GM23338 (cell line): Measurements from ENCODE around the gene CELSR1. TPM values are rescaled to one million over a fixed set of nuclear protein-coding genes. Genes with fewer than 3 reads are reported as not detected.

Source experiments
- ATAC-seq: fragments of 200-7000 bp; cut with Tn5 transposase; 3 replicates; pipeline ENCODE4 v1.9.1; 2020
- DNase-seq: peaks from one replicate; pipeline ENCODE4 v3.0.0-alpha.2; 2015; ENCODE audit warnings: low spot score
- H2AFZ ChIP-seq: fragments of 200-600 bp; sonication (generic); 2 replicates; pipeline ENCODE4 v1.8.0; 2016; ENCODE audit warnings: antibody characterized with exemption, mild to moderate bottlenecking, moderate library complexity
- H3F3A ChIP-seq: fragments of 200-600 bp; sonication (generic); replicated peaks from 2 replicates; pipeline ENCODE4 v1.8.0; 2017; ENCODE audit warnings: antibody characterized with exemption, mixed run types, low read depth
- H3K27ac ChIP-seq: fragments of 200-600 bp; sonication (generic); 2 replicates; pipeline ENCODE4 v1.6.1; 2016; ENCODE audit warnings: low read depth
- H3K27me3 ChIP-seq: fragments of 200-600 bp; sonication (generic); 2 replicates; pipeline ENCODE4 v1.8.0; 2016; ENCODE audit warnings: mild to moderate bottlenecking, mixed run types, moderate library complexity; ENCODE audit not compliant: insufficient read depth
- H3K36me3 ChIP-seq: fragments of 200-600 bp; sonication (generic); 2 replicates; pipeline ENCODE4 v1.8.0; 2016; ENCODE audit warnings: mild to moderate bottlenecking; ENCODE audit not compliant: insufficient read depth
- H3K4me1 ChIP-seq: fragments of 200-600 bp; sonication (generic); 2 replicates; pipeline ENCODE4 v1.8.0; 2016; ENCODE audit warnings: mild to moderate bottlenecking, moderate library complexity; ENCODE audit not compliant: insufficient read depth
- H3K4me2 ChIP-seq: fragments of 200-600 bp; sonication (generic); 2 replicates; pipeline ENCODE4 v1.7.1; 2017; ENCODE audit warnings: mixed run types
- H3K4me3 ChIP-seq: fragments of 200-600 bp; sonication (generic); 2 replicates; pipeline ENCODE4 v1.6.1; 2016; ENCODE audit warnings: mixed run types
- H3K79me2 ChIP-seq: fragments of 200-600 bp; sonication (generic); replicated peaks from 2 replicates; pipeline ENCODE4 v1.8.0; 2017; ENCODE audit warnings: mild to moderate bottlenecking; ENCODE audit not compliant: insufficient read depth
- H3K9me2 ChIP-seq: fragments of 200-600 bp; sonication (generic); 2 replicates; pipeline ENCODE4 v1.8.0; 2017; ENCODE audit not compliant: insufficient read depth
- H4K20me1 ChIP-seq: fragments of 200-600 bp; sonication (generic); replicated peaks from 2 replicates; pipeline ENCODE4 v1.8.0; 2017; ENCODE audit warnings: mild to moderate bottlenecking; ENCODE audit not compliant: insufficient read depth
- H3K27ac Mint-ChIP-seq: 2 replicates; pipeline ENCODE4 v1.8.0; 2020; ENCODE audit warnings: inconsistent platforms, mild to moderate bottlenecking, moderate library complexity, mixed read lengths
- H3K27me3 Mint-ChIP-seq: 3 replicates; pipeline ENCODE4 v1.8.0; 2022; ENCODE audit warnings: low read depth, mild to moderate bottlenecking, moderate library complexity, mixed read lengths, inconsistent platforms; ENCODE audit not compliant: insufficient read depth, poor library complexity
- H3K36me3 Mint-ChIP-seq: 3 replicates; pipeline ENCODE4 v1.8.0; 2021; ENCODE audit warnings: low read depth, mild to moderate bottlenecking, inconsistent platforms, moderate library complexity, mixed read lengths
- H3K4me1 Mint-ChIP-seq: 3 replicates; pipeline ENCODE4 v1.8.0; 2020; ENCODE audit warnings: mild to moderate bottlenecking, inconsistent platforms, mixed read lengths
- H3K4me3 Mint-ChIP-seq: 3 replicates; pipeline ENCODE4 v1.8.0; 2021; ENCODE audit warnings: moderate library complexity, mild to moderate bottlenecking, inconsistent platforms, mixed read lengths
- H3K9me3 Mint-ChIP-seq: 3 replicates; pipeline ENCODE4 v1.8.0; 2020; ENCODE audit warnings: moderate library complexity, mild to moderate bottlenecking, inconsistent platforms, mixed read lengths
- CREB1 ChIP-seq: fragments of 250-450 bp; sonication (Bioruptor Pico); IDR thresholded peaks from 2 replicates; pipeline ENCODE4 v1.5.0; 2020; ENCODE audit warnings: low read depth, mild to moderate bottlenecking, moderate library complexity
- ETS1 ChIP-seq: IDR thresholded peaks from 2 replicates; pipeline ENCODE4 v1.6.1; 2016; ENCODE audit warnings: antibody characterized with exemption
- EZH2phosphoT487 ChIP-seq: fragments of 200-600 bp; sonication (generic); IDR thresholded peaks from one replicate; pipeline ENCODE4 v1.8.1; 2018; ENCODE audit warnings: antibody characterized with exemption; ENCODE audit not compliant: unreplicated experiment
- JUNB ChIP-seq: IDR thresholded peaks from one replicate; pipeline ENCODE4 v1.6.1; 2016; ENCODE audit warnings: antibody characterized with exemption; ENCODE audit not compliant: unreplicated experiment
- NANOG ChIP-seq: IDR thresholded peaks from 2 replicates; pipeline ENCODE4 v1.6.1; 2016; ENCODE audit warnings: antibody characterized with exemption, borderline replicate concordance
- POLR2AphosphoS5 ChIP-seq: IDR thresholded peaks from 2 replicates; pipeline ENCODE4 v1.6.1; 2016; ENCODE audit warnings: antibody characterized with exemption, low read depth
- STAT1 ChIP-seq: IDR thresholded peaks from one replicate; pipeline ENCODE4 v1.6.1; 2016; ENCODE audit warnings: antibody characterized with exemption; ENCODE audit not compliant: unreplicated experiment
- ZNF114 ChIP-seq: fragments of 250-450 bp; sonication (Bioruptor Pico); IDR thresholded peaks from 2 replicates; pipeline ENCODE4 v1.5.0; 2020; ENCODE audit warnings: mild to moderate bottlenecking, moderate library complexity
- ZNF331 ChIP-seq: fragments of 250-450 bp; sonication (Bioruptor Pico); IDR thresholded peaks from 2 replicates; pipeline ENCODE4 v1.5.0; 2020; ENCODE audit warnings: low read depth, mild to moderate bottlenecking, moderate library complexity
- polyA plus RNA-seq: library from polyadenylated mRNA; unstranded; fragments of >200 nt; fragmentation: Nextera tagmentation; extraction: Ambion mirVana; gene quantifications from 2 replicates; pipeline ENCODE4 v1.2.1, GENCODE V29; 2016
- total RNA-seq: library from RNA; depleted of rRNA; stranded (reverse); fragments of >200 nt; shearing (Covaris generic); gene quantifications from 2 replicates; pipeline ENCODE4 v1.2.3, GENCODE V29; 2014
- TF ChIP-seq, protein P1 (sequence below): fragments of 250-450 bp; sonication (Bioruptor Pico); IDR thresholded peaks from 2 replicates; pipeline ENCODE4 v1.5.0; 2020; ENCODE audit warnings: mild to moderate bottlenecking, moderate library complexity
- TF ChIP-seq, protein P2 (sequence below), 2 experiments: fragments of 200-600 bp in 1 of 2; sonication (generic) in 1 of 2; conservative IDR thresholded peaks; 2 replicates each; pipeline versions ENCODE4 v1.5.1 to v1.6.1; 2016 to 2017; ENCODE audit warnings: antibody characterized with exemption in 2 of 2, low read depth in 2 of 2, mild to moderate bottlenecking in 2 of 2, moderate library complexity in 1 of 2
- TF ChIP-seq, protein P3 (sequence below): IDR thresholded peaks from one replicate; pipeline ENCODE4 v1.6.1; 2018; ENCODE audit warnings: antibody characterized with exemption; ENCODE audit not compliant: unreplicated experiment

The CELSR1 gene
- total and polyA plus RNA-seq, 2 experiments from 2014 or later, result 4.8 to 20.4 TPM

DNA sequence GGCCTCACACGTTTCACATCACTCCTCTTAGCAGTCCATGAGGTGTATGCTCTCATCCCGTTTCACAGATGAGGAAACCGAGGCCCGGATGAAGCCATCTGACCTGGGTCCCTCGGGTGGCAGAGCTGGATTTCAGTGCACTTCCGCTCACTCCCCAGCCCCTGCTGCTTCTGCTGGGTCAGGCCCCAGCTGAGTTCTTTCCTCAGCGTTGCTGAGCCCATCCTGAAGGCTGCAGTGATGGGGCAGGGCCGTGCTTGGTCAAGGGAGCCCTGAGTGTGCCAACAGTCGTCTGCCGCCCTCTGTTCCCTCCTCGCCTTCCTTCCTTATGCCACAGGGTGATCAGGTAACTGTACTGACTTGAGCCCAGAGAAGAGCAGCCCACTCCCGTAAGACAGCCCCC lies 189.8 kb downstream of the CELSR1 start (continued):
- TF ChIP-seq, protein P1, sequence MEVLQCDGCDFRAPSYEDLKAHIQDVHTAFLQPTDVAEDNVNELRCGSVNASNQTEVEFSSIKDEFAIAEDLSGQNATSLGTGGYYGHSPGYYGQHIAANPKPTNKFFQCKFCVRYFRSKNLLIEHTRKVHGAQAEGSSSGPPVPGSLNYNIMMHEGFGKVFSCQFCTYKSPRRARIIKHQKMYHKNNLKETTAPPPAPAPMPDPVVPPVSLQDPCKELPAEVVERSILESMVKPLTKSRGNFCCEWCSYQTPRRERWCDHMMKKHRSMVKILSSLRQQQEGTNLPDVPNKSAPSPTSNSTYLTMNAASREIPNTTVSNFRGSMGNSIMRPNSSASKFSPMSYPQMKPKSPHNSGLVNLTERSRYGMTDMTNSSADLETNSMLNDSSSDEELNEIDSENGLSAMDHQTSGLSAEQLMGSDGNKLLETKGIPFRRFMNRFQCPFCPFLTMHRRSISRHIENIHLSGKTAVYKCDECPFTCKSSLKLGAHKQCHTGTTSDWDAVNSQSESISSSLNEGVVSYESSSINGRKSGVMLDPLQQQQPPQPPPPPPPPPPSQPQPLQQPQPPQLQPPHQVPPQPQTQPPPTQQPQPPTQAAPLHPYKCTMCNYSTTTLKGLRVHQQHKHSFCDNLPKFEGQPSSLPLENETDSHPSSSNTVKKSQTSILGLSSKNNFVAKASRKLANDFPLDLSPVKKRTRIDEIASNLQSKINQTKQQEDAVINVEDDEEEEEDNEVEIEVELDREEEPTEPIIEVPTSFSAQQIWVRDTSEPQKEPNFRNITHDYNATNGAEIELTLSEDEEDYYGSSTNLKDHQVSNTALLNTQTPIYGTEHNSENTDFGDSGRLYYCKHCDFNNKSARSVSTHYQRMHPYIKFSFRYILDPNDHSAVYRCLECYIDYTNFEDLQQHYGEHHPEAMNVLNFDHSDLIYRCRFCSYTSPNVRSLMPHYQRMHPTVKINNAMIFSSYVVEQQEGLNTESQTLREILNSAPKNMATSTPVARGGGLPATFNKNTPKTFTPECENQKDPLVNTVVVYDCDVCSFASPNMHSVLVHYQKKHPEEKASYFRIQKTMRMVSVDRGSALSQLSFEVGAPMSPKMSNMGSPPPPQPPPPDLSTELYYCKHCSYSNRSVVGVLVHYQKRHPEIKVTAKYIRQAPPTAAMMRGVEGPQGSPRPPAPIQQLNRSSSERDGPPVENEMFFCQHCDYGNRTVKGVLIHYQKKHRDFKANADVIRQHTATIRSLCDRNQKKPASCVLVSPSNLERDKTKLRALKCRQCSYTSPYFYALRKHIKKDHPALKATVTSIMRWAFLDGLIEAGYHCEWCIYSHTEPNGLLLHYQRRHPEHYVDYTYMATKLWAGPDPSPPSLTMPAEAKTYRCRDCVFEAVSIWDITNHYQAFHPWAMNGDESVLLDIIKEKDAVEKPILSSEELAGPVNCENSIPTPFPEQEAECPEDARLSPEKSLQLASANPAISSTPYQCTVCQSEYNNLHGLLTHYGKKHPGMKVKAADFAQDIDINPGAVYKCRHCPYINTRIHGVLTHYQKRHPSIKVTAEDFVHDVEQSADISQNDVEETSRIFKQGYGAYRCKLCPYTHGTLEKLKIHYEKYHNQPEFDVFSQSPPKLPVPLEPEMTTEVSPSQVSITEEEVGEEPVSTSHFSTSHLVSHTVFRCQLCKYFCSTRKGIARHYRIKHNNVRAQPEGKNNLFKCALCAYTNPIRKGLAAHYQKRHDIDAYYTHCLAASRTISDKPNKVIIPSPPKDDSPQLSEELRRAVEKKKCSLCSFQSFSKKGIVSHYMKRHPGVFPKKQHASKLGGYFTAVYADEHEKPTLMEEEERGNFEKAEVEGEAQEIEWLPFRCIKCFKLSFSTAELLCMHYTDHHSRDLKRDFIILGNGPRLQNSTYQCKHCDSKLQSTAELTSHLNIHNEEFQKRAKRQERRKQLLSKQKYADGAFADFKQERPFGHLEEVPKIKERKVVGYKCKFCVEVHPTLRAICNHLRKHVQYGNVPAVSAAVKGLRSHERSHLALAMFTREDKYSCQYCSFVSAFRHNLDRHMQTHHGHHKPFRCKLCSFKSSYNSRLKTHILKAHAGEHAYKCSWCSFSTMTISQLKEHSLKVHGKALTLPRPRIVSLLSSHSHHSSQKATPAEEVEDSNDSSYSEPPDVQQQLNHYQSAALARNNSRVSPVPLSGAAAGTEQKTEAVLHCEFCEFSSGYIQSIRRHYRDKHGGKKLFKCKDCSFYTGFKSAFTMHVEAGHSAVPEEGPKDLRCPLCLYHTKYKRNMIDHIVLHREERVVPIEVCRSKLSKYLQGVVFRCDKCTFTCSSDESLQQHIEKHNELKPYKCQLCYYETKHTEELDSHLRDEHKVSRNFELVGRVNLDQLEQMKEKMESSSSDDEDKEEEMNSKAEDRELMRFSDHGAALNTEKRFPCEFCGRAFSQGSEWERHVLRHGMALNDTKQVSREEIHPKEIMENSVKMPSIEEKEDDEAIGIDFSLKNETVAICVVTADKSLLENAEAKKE (CRISPR knock-in tag), result no peak
- TF ChIP-seq ZNF331, result no peak

GRCh38 chr22:46346680-46347405 lies 190.6 kb downstream of the CELSR1 start:
- H3K36me3 ChIP-seq, result peaks cover 34% of the 10 kb centered on the region
- Mint-ChIP-seq H3K9me3 (no peaks in the 10 kb centered on the region; the same call in 2 of the 3 replicates), H3K4me1 (no peaks in the 10 kb centered on the region), H3K27me3 (peaks cover 2% of the 10 kb centered on the region), H3K4me3 (no peak overlapping the region), H3K27ac (no peak overlapping the region), H3K36me3 (peaks cover 88% of the 10 kb centered on the region)
- H4K20me1 ChIP-seq, result peaks cover 14% of the 10 kb centered on the region
- no peak overlapping the region for H3K4me2 ChIP-seq
- H3K4me1 ChIP-seq, result no peaks in the 10 kb centered on the region
- no peak for ATAC-seq
- H2AFZ ChIP-seq, result no peak overlapping the region
- 0 out of 2 replicates have a peak, but pooled peaks cover 3% of the 10 kb centered on the region for H3F3A ChIP-seq
- no peaks in the 10 kb centered on the region for H3K9me2 ChIP-seq
- DNase-seq, result no peak
- no peaks in the 10 kb centered on the region for H3K27me3 ChIP-seq
- H3K27ac ChIP-seq, result no peak overlapping the region
- H3K79me2 ChIP-seq, result peaks cover 18% of the 10 kb centered on the region; the same call in 1 of the 2 replicates
- no peak overlapping the region for H3K4me3 ChIP-seq
- no peak for TF ChIP-seq ZNF331
- TF ChIP-seq EZH2phosphoT487, result no peak
- no peak for TF ChIP-seq ETS1
- no peak for TF ChIP-seq POLR2AphosphoS5
- TF ChIP-seq CREB1 (CRISPR knock-in tag), result no peak
- no peak for TF ChIP-seq JUNB
- TF ChIP-seq, protein P2, sequence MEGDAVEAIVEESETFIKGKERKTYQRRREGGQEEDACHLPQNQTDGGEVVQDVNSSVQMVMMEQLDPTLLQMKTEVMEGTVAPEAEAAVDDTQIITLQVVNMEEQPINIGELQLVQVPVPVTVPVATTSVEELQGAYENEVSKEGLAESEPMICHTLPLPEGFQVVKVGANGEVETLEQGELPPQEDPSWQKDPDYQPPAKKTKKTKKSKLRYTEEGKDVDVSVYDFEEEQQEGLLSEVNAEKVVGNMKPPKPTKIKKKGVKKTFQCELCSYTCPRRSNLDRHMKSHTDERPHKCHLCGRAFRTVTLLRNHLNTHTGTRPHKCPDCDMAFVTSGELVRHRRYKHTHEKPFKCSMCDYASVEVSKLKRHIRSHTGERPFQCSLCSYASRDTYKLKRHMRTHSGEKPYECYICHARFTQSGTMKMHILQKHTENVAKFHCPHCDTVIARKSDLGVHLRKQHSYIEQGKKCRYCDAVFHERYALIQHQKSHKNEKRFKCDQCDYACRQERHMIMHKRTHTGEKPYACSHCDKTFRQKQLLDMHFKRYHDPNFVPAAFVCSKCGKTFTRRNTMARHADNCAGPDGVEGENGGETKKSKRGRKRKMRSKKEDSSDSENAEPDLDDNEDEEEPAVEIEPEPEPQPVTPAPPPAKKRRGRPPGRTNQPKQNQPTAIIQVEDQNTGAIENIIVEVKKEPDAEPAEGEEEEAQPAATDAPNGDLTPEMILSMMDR (conservative IDR thresholded peaks at IDR 0.05; ENCODE audit: low read depth in 2 of 2), result no peak
- TF ChIP-seq, protein P3, sequence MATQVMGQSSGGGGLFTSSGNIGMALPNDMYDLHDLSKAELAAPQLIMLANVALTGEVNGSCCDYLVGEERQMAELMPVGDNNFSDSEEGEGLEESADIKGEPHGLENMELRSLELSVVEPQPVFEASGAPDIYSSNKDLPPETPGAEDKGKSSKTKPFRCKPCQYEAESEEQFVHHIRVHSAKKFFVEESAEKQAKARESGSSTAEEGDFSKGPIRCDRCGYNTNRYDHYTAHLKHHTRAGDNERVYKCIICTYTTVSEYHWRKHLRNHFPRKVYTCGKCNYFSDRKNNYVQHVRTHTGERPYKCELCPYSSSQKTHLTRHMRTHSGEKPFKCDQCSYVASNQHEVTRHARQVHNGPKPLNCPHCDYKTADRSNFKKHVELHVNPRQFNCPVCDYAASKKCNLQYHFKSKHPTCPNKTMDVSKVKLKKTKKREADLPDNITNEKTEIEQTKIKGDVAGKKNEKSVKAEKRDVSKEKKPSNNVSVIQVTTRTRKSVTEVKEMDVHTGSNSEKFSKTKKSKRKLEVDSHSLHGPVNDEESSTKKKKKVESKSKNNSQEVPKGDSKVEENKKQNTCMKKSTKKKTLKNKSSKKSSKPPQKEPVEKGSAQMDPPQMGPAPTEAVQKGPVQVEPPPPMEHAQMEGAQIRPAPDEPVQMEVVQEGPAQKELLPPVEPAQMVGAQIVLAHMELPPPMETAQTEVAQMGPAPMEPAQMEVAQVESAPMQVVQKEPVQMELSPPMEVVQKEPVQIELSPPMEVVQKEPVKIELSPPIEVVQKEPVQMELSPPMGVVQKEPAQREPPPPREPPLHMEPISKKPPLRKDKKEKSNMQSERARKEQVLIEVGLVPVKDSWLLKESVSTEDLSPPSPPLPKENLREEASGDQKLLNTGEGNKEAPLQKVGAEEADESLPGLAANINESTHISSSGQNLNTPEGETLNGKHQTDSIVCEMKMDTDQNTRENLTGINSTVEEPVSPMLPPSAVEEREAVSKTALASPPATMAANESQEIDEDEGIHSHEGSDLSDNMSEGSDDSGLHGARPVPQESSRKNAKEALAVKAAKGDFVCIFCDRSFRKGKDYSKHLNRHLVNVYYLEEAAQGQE, result no peak
- no peak for TF ChIP-seq NANOG
- TF ChIP-seq ZNF114 (CRISPR knock-in tag), result no peak
- no peak for TF ChIP-seq STAT1
